ENCODE results near the gene HOXC9.

DNA sequence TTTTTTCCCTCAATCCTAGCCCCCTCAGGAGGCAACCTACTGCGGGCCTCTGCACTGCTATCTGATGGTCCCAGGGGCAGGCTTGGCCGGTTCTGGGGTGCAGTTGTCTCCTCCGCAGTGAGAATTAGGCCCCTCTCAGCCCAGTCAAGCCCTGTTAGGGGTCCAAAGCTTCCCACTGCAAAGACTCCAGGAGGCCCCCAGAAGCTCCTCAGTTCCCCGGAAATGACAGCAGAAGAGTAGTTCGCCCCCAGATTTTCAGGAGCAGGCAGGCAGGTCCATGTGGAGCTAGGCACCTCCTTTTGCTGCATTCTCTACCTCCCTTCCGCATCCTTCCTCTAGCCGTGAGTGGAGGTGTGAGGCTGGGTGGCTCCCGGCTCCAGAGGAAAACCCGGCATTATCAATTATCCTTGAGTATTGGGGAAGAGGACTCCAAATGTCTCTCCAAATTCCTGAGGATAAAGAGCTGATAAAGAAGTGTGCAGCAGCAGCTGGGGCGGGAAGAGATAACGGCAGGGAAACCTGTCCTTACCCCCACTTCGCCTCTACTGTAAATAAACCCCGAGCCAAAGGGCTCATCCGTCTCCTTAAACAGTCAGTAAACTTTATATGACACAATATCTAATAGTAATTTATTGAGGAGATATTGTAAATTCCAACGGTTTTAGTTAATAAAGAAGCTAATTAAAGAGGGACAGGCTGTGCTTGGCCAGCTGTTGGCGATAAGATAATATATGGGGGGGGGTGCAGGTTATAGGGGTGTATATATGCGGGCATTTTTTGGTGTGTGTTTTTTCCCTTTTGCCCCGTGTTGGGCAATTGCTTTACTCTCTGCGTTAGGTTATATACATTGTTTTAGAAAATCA is 45.9 kb upstream of the HOXC9 start:
- TF ChIP-seq, protein P1, sequence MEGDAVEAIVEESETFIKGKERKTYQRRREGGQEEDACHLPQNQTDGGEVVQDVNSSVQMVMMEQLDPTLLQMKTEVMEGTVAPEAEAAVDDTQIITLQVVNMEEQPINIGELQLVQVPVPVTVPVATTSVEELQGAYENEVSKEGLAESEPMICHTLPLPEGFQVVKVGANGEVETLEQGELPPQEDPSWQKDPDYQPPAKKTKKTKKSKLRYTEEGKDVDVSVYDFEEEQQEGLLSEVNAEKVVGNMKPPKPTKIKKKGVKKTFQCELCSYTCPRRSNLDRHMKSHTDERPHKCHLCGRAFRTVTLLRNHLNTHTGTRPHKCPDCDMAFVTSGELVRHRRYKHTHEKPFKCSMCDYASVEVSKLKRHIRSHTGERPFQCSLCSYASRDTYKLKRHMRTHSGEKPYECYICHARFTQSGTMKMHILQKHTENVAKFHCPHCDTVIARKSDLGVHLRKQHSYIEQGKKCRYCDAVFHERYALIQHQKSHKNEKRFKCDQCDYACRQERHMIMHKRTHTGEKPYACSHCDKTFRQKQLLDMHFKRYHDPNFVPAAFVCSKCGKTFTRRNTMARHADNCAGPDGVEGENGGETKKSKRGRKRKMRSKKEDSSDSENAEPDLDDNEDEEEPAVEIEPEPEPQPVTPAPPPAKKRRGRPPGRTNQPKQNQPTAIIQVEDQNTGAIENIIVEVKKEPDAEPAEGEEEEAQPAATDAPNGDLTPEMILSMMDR (IDR thresholded peaks at IDR 0.05), result no peak
- TF ChIP-seq EP300 (IDR thresholded peaks at IDR 0.05) (no peak), POLR2AphosphoS5 (IDR thresholded peaks at IDR 0.05) (no peak)

Measured in stomach (tissue), 4 donors.